Dendritic cell treated with granulocyte-macrophage colony-stimulating factor and Interleukin-4, amounts not matched to agents 40 ng/mL and 50 ng/mL, for 4 days (primary cell): ENCODE measurements around the gene ASPRV1.

Experiments used
- H3K27ac Mint-ChIP-seq: one replicate; pipeline ENCODE4 v1.8.0; 2022; ENCODE audit warnings: mild to moderate bottlenecking, mixed read lengths
- H3K27me3 Mint-ChIP-seq: one replicate; pipeline ENCODE4 v1.8.0; 2022; ENCODE audit warnings: mild to moderate bottlenecking, mixed read lengths
- H3K36me3 Mint-ChIP-seq: one replicate; pipeline ENCODE4 v1.8.0; 2022; ENCODE audit warnings: low read depth, mixed read lengths
- H3K4me1 Mint-ChIP-seq: one replicate; pipeline ENCODE4 v1.8.0; 2022; ENCODE audit warnings: low read depth, mixed read lengths
- H3K4me3 Mint-ChIP-seq: one replicate; pipeline ENCODE4 v1.8.0; 2022; ENCODE audit warnings: mild to moderate bottlenecking, moderate library complexity, mixed read lengths
- H3K9me3 Mint-ChIP-seq: one replicate; pipeline ENCODE4 v1.8.0; 2022; ENCODE audit warnings: mixed read lengths
- intact Hi-C: fragments of 100-400 bp; cut with micrococcal nuclease; formaldehyde crosslinking; loops from one replicate; pipeline ENCODE4 v1.15.0; 2022

ASPRV1 gene

GRCh38 chr2:69995511-69995910 is 34.1 kb upstream of the ASPRV1 start:
- H3K4me3 Mint-ChIP-seq: no peak overlapping the region
- H3K9me3 Mint-ChIP-seq: no peaks in the 10 kb centered on the region
- intact Hi-C loops: loop anchor here (10.0 kb wide), 1 partner anchor 49 kb away; no protein-coding TSS in a partner anchor
- no peaks in the 10 kb centered on the region for H3K36me3 Mint-ChIP-seq
- H3K27me3 Mint-ChIP-seq: no peaks in the 10 kb centered on the region
- peaks cover 36% of the 10 kb centered on the region for H3K4me1 Mint-ChIP-seq
- H3K27ac Mint-ChIP-seq: no peak overlapping the region

DNA sequence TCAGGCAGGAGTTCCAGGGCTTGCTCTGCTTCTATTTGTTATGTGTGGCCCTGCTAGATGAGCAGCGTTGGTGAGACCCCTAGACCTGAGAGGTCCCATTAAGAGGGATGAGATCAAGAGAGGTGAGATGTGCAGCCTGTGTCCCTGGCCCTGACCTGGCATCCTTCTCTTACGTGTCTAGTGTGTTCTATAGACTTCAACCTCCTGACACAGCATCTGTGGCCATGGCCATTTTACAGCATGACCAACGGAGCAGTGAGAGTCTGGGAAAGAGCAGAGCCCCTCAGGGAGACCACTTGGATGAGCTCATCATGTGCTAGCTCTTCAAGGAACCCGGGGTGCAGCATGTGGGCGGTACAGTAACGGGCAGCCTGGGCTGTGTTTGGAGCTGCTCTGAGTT is 32.7 kb upstream of the ASPRV1 start:
- H3K27me3 Mint-ChIP-seq: no peaks in the 10 kb centered on the region
- H3K9me3 Mint-ChIP-seq: no peaks in the 10 kb centered on the region
- H3K36me3 Mint-ChIP-seq: no peaks in the 10 kb centered on the region
- intact Hi-C loops: loop anchor here (10.0 kb wide), 1 partner anchor 51 kb away; no protein-coding TSS in a partner anchor
- no peak overlapping the region for H3K27ac Mint-ChIP-seq
- peaks cover 36% of the 10 kb centered on the region for H3K4me1 Mint-ChIP-seq
- H3K4me3 Mint-ChIP-seq: no peak overlapping the region

DNA sequence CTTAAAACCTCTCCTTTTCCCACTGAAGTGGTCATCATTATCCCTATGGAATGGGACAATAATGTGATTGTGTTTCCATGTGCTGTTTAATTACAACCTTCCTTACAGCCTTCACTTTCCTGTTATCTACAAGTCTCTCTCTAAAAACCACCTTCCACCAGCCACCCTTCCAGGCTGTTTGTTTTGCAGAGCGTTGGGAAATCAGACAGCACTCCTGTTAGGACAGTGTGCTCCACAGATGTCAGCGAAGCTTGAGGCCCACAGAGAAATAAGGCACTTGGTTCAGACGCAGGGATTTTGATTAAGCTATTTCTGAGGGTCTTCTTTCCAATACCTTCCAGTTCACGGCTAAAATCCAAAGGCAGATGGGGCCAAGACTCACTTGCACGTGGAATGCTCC is 32.3 kb upstream of the ASPRV1 start:
- no peaks in the 10 kb centered on the region for H3K36me3 Mint-ChIP-seq
- no peak overlapping the region for H3K4me3 Mint-ChIP-seq
- H3K27ac Mint-ChIP-seq: no peak overlapping the region

GRCh38 chr2:69993048-69993565 is 31.7 kb upstream of the ASPRV1 start:
- no peak overlapping the region for H3K4me3 Mint-ChIP-seq
- H3K4me1 Mint-ChIP-seq: peaks cover 36% of the 10 kb centered on the region
- H3K36me3 Mint-ChIP-seq: no peaks in the 10 kb centered on the region
- intact Hi-C loops: loop anchor here (10.0 kb wide), 1 partner anchor 52 kb away; no protein-coding TSS in a partner anchor
- H3K27me3 Mint-ChIP-seq: no peaks in the 10 kb centered on the region
- H3K9me3 Mint-ChIP-seq: no peaks in the 10 kb centered on the region
- peak overlapping the region; percentile 39 for H3K27ac Mint-ChIP-seq

More for the DNA sequence above, 32.3 kb upstream of the ASPRV1 start:
- no peaks in the 10 kb centered on the region for H3K9me3 Mint-ChIP-seq
- no peaks in the 10 kb centered on the region for H3K27me3 Mint-ChIP-seq
- H3K4me1 Mint-ChIP-seq: peaks cover 36% of the 10 kb centered on the region
- intact Hi-C loops: loop anchor here (10.0 kb wide), 1 partner anchor 51 kb away; no protein-coding TSS in a partner anchor

DNA sequence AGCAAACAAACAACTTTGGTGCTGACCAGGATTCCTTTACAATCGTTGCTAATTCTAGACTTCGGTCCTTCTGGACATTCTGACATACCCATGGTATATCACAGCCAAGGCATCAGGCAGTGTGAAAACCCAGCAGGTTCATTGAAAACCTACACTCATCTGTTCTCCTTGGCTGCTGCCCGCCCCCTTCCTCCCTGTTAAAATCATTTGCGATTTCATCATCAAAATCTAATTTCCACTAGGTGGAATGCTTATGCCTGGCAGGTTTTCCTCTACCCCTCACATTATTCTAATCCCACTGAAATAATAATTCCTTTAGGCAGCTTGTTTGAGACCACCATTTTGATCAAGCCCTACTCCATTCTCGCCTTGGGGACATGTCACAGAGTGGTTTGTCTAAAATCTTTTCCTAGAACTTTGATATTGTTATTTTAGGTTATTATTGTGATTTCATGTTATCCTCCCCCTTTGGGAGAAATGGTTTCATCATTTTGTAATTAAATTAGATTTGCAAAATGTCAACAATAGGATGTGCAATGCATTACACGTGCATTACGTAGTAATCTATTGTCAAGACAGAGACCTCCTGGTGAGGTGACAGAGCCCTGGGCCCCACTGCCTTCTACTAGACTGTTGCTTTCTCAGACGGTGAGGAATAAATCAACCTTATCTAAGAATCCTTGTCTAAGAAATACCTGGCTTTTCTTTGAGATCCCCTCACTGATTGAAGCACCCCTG is 31.0 kb upstream of the ASPRV1 start:
- Mint-ChIP-seq H3K4me1 (peaks cover 33% of the 10 kb centered on the region), H3K4me3 (no peak overlapping the region), H3K36me3 (no peaks in the 10 kb centered on the region), H3K27me3 (no peaks in the 10 kb centered on the region), H3K27ac (peak overlapping the region; percentile 62), H3K9me3 (no peaks in the 10 kb centered on the region)
- intact Hi-C loops: loop anchor here (10.0 kb wide), 1 partner anchor 52 kb away; no protein-coding TSS in a partner anchor

DNA sequence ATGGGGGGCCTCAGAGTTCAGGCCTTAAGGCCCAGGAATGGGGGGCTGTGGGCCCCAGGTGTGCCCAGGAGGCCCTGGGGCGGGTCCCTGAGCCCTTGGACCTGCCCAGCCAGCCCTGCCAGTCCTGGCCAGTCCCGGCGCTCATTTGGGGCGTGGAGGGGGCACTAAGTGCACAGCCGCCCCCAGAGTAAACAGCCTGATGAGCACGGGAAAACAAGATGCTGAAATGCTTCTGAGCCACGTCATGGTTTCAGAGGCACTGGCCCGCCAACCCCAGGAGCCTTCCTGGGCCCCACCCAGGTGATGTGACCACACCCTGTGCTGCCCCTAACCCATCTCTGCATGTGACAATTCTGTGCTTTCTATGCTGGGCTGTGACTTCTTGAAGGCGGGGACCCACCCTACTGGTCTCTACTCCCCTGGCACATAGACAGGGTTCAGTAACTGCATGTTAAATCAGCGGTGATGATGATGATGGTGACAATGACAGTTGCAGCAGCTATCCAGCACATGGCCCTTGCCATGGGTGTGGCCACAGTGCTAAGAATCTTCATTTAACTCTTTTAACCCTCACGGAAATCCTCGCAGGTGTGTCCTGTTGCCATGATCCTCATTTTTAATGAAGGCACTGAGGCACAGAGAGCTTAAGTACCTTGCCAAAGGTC is 28.1 kb upstream of the ASPRV1 start:
- Mint-ChIP-seq H3K4me3 (no peak overlapping the region), H3K36me3 (peaks cover 5% of the 10 kb centered on the region), H3K4me1 (peaks cover 41% of the 10 kb centered on the region), H3K9me3 (peaks cover 7% of the 10 kb centered on the region), H3K27ac (no peak overlapping the region), H3K27me3 (no peaks in the 10 kb centered on the region)
- intact Hi-C loops: loop anchor here (5.0 to 10.0 kb wide), 2 partner anchors 42 to 55 kb away; no protein-coding TSS in a partner anchor

DNA sequence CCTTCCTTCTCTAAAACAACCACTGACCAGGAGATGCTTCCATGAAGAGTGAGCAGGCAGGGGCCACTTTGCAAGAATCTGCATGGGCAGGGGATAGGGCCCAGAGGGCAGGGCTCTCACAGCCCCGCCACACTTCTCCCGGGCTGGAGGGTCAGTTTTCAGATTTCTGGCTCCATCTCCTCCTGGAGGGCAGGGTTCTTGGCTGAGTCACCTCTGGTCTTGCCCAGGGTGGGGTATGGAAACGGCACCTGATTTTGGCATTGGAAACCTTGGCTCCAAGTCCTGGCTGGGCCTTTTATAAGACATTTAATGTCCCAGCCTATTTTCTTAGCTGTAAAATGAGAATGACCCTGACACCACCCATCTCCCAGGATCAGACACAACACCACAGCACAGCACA is 27.6 kb upstream of the ASPRV1 start:
- Mint-ChIP-seq H3K4me1 (peaks cover 42% of the 10 kb centered on the region), H3K27ac (no peak overlapping the region), H3K9me3 (peaks cover 7% of the 10 kb centered on the region), H3K36me3 (peaks cover 5% of the 10 kb centered on the region), H3K4me3 (no peak overlapping the region), H3K27me3 (no peaks in the 10 kb centered on the region)
- intact Hi-C loops: loop anchor here (5.0 kb wide), 1 partner anchor 42 kb away; no protein-coding TSS in a partner anchor

DNA sequence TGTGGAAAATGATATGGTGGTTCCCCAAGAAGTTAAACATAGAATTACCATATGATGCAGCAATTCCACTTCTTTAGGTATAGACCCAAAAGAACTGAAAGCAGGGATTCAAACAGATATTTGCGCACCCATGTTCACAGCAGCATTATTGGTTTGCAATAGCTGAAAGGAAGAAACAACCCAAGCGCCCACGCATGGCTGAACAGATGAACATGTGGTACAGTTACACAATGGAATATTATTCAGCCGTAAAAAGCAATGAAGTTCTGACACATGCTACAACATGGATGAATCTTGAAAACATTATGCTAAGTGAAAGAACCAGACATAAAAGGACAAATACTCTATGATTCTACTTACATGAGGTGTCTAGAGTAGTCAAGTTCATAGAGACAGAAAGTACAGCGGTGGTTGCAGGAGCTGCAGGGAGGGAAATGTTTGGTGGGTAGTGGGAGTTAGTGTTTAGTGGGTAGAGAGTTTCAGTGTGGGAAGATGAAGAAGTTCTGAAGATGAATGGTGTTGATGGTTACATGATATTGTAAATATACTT is 26.7 kb upstream of the ASPRV1 start:
- H3K36me3 Mint-ChIP-seq: peaks cover 5% of the 10 kb centered on the region
- H3K4me3 Mint-ChIP-seq: no peak overlapping the region
- H3K27me3 Mint-ChIP-seq: no peaks in the 10 kb centered on the region
- peaks cover 7% of the 10 kb centered on the region for H3K9me3 Mint-ChIP-seq
- intact Hi-C loops: loop anchor here (5.0 kb wide), 1 partner anchor 41 kb away; no protein-coding TSS in a partner anchor
- no peak overlapping the region for H3K27ac Mint-ChIP-seq
- peaks cover 50% of the 10 kb centered on the region for H3K4me1 Mint-ChIP-seq

- intact Hi-C loops: loop anchor here (5.0 kb wide), 1 partner anchor 39 kb away; no protein-coding TSS in a partner anchor
- Mint-ChIP-seq H3K36me3 (peaks cover 5% of the 10 kb centered on the region), H3K9me3 (peaks cover 7% of the 10 kb centered on the region), H3K4me3 (no peak overlapping the region), H3K27ac (peak overlapping the region; percentile 67), H3K4me1 (peaks cover 46% of the 10 kb centered on the region), H3K27me3 (no peaks in the 10 kb centered on the region)
These were observed 25.3 kb upstream of the ASPRV1 start for GRCh38 chr2:69986691-69987090.

- Mint-ChIP-seq H3K27me3 (no peaks in the 10 kb centered on the region), H3K4me3 (no peak overlapping the region), H3K4me1 (peaks cover 37% of the 10 kb centered on the region), H3K9me3 (peaks cover 7% of the 10 kb centered on the region), H3K36me3 (peaks cover 5% of the 10 kb centered on the region), H3K27ac (peak overlapping the region; percentile 67)
- intact Hi-C loops: loop anchor here (5.0 kb wide), 1 partner anchor 38 kb away; no protein-coding TSS in a partner anchor
These were observed 24.3 kb upstream of the ASPRV1 start for GRCh38 chr2:69985688-69986087.

GRCh38 chr2:69985216-69985615 is 23.8 kb upstream of the ASPRV1 start:
- H3K4me3 Mint-ChIP-seq: no peak overlapping the region
- H3K27ac Mint-ChIP-seq: peak overlapping the region; percentile 67
- H3K27me3 Mint-ChIP-seq: no peaks in the 10 kb centered on the region
- H3K4me1 Mint-ChIP-seq: peaks cover 37% of the 10 kb centered on the region
- intact Hi-C loops: loop anchor here (5.0 kb wide), 1 partner anchor 38 kb away; no protein-coding TSS in a partner anchor
- peaks cover 7% of the 10 kb centered on the region for H3K9me3 Mint-ChIP-seq
- peaks cover 5% of the 10 kb centered on the region for H3K36me3 Mint-ChIP-seq

DNA sequence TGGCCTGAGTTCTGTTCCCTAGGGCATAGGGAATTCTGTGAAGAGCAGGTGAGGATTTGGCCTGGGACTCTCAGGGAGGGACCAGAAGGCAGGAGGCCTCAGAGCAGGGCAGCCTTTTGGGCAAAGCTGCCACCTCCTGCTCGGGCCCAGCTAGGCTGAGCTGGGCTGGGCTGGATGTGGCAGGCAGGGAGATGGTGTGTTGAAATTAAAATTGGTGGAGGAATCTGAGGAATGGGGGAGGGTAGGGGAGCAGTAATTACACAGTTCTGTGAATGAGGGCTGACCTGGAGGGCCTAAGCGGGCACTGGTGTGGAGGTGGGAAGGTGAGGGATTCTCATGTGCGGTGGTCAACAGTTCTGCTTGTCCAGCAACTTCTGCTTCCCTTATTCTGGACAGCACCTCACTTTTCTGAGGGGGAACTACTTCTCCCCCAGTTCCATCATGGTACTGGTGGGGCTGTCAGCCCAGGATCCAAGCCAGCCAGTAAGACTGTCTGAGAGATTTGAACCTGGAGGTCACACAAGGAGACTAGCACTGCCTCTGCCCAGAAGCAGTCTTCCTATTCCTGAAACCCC is 22.0 kb upstream of the ASPRV1 start:
- intact Hi-C loops: no loop called here
- Mint-ChIP-seq H3K9me3 (peaks cover 7% of the 10 kb centered on the region), H3K27me3 (no peaks in the 10 kb centered on the region), H3K27ac (peak overlapping the region; percentile 63), H3K4me3 (no peak overlapping the region), H3K4me1 (peaks cover 52% of the 10 kb centered on the region), H3K36me3 (peaks cover 5% of the 10 kb centered on the region)
